Type B pancreatic cell (in vitro differentiated cells): ENCODE measurements around the gene UROS. TPM values are rescaled to one million over a fixed set of nuclear protein-coding genes. Genes with fewer than 3 reads are reported as not detected.

ENCODE experiments used
- DNase-seq: peaks from one replicate; pipeline ENCODE4 v3.0.0; 2021; ENCODE audit warnings: mixed read lengths; ENCODE audit not compliant: unreplicated experiment; ENCODE audit errors: extremely low spot score
- H3K27ac Mint-ChIP-seq: 2 replicates; pipeline ENCODE4 v1.8.0; 2021; ENCODE audit warnings: mild to moderate bottlenecking, mixed read lengths
- H3K27me3 Mint-ChIP-seq: 2 replicates; pipeline ENCODE4 v1.8.0; 2021; ENCODE audit warnings: mixed read lengths
- H3K36me3 Mint-ChIP-seq: 2 replicates; pipeline ENCODE4 v1.8.0; 2021; ENCODE audit warnings: mixed read lengths
- H3K4me1 Mint-ChIP-seq: one replicate; pipeline ENCODE4 v1.8.0; 2021; ENCODE audit warnings: mixed read lengths; ENCODE audit not compliant: unreplicated experiment
- H3K4me3 Mint-ChIP-seq: 2 replicates; pipeline ENCODE4 v1.8.0; 2021; ENCODE audit warnings: mild to moderate bottlenecking, mixed read lengths
- H3K9me3 Mint-ChIP-seq: 2 replicates; pipeline ENCODE4 v1.8.0; 2021; ENCODE audit warnings: mixed read lengths
- CTCF ChIP-seq: fragments of 200-600 bp; sonication (generic); conservative IDR thresholded peaks from 2 replicates; pipeline ENCODE4 v1.5.0; 2021; ENCODE audit warnings: antibody characterized with exemption, mild to moderate bottlenecking
- total RNA-seq: library from RNA; stranded (reverse); gene quantifications from 2 replicates; pipeline ENCODE4 v1.2.1, GENCODE V29; 2021; ENCODE audit warnings: low replicate concordance

The UROS gene
- total RNA-seq, 1 donor from 2014 or later = 52.5 TPM

- no peaks in the 10 kb centered on the region for H3K27me3 Mint-ChIP-seq
- DNase-seq = no peak
- no peak overlapping the region for H3K4me3 Mint-ChIP-seq
- TF ChIP-seq CTCF = no peak
- H3K4me1 Mint-ChIP-seq = no peaks in the 10 kb centered on the region
- H3K27ac Mint-ChIP-seq = no peak overlapping the region
- no peaks in the 10 kb centered on the region for H3K9me3 Mint-ChIP-seq
- no peaks in the 10 kb centered on the region for H3K36me3 Mint-ChIP-seq
Measured at GRCh38 chr10:125859128-125859817, 36.2 kb upstream of the UROS start.

GRCh38 chr10:125857185-125857760, 34.2 kb upstream of the UROS start:
- Mint-ChIP-seq H3K36me3 (peaks cover 11% of the 10 kb centered on the region), H3K4me3 (no peak overlapping the region), H3K27ac (no peak overlapping the region), H3K27me3 (no peaks in the 10 kb centered on the region), H3K4me1 (no peaks in the 10 kb centered on the region), H3K9me3 (no peaks in the 10 kb centered on the region)
- TF ChIP-seq CTCF = no peak
- DNase-seq = no peak

GRCh38 chr10:125852487-125852886, 29.4 kb upstream of the UROS start:
- no peak for DNase-seq
- H3K36me3 Mint-ChIP-seq = peaks cover 34% of the 10 kb centered on the region
- no peaks in the 10 kb centered on the region for H3K9me3 Mint-ChIP-seq
- H3K4me1 Mint-ChIP-seq = no peaks in the 10 kb centered on the region
- H3K27ac Mint-ChIP-seq = no peak overlapping the region
- TF ChIP-seq CTCF = no peak
- H3K27me3 Mint-ChIP-seq = no peaks in the 10 kb centered on the region
- no peak overlapping the region for H3K4me3 Mint-ChIP-seq

- TF ChIP-seq CTCF = no peak
- H3K27me3 Mint-ChIP-seq = no peaks in the 10 kb centered on the region
- DNase-seq = no peak
- peaks cover 44% of the 10 kb centered on the region for H3K36me3 Mint-ChIP-seq
- H3K9me3 Mint-ChIP-seq = no peaks in the 10 kb centered on the region
- no peaks in the 10 kb centered on the region for H3K4me1 Mint-ChIP-seq
- H3K4me3 Mint-ChIP-seq = no peak overlapping the region
- no peak overlapping the region for H3K27ac Mint-ChIP-seq
Measured at GRCh38 chr10:125850766-125851731, 28.0 kb upstream of the UROS start.

- no peaks in the 10 kb centered on the region for H3K9me3 Mint-ChIP-seq
- H3K4me1 Mint-ChIP-seq = no peaks in the 10 kb centered on the region
- H3K27me3 Mint-ChIP-seq = no peaks in the 10 kb centered on the region
- TF ChIP-seq CTCF = no peak
- no peak overlapping the region for H3K4me3 Mint-ChIP-seq
- H3K36me3 Mint-ChIP-seq = peaks cover 44% of the 10 kb centered on the region
- no peak overlapping the region for H3K27ac Mint-ChIP-seq
- DNase-seq = no peak
Measured at GRCh38 chr10:125849448-125849847, 26.4 kb upstream of the UROS start.
